Astrocyte of the cerebellum (primary cell): ENCODE results near the gene TUBG2.
"Not testable (repeated sequence)": the region's sequence is repeated elsewhere in the genome, so short reads cannot be mapped to it uniquely, and the experiment has no call there.

ENCODE experiments used
- DNase-seq: peaks from one replicate; pipeline ENCODE4 v3.0.0-alpha.2; 2011; ENCODE audit warnings: low read depth
- H3K4me3 ChIP-seq: 2 replicates; pipeline ENCODE4 v1.5.1; 2011; ENCODE audit warnings: mild to moderate bottlenecking, low read depth, low read length, moderate library complexity
- CTCF ChIP-seq: IDR thresholded peaks from 2 replicates; pipeline ENCODE4 v1.5.1; 2012; ENCODE audit warnings: low read length, low read depth, moderate library complexity, mild to moderate bottlenecking; ENCODE audit errors: missing control alignments
- in situ Hi-C: cut with HindIII; loops from 2 replicates; pipeline ENCODE4 v1.10.0; 2017; ENCODE audit warnings: low sequenced_read_pairs

Gene TUBG2

GRCh38 chr17:42659079-42659931, at the start of gene TUBG2:
TSS of gene TUBG2 (plus strand) at chr17:42659284. CDS start at chr17:42659504, 220 bp downstream.
- in situ Hi-C loops: no loop called here
- no peak for TF ChIP-seq CTCF
- DNase-seq: peak; percentile 73

GRCh38 chr17:42609814-42610801, 49.0 kb upstream of the TUBG2 start:
- H3K4me3 ChIP-seq: peak overlapping the region; percentile 83
- in situ Hi-C loops: loop anchor here (5.0 kb wide), 1 partner anchor 52 kb away; no protein-coding TSS in a partner anchor
- DNase-seq: not testable (repeated sequence)

More at GRCh38 chr17:42659079-42659931, at the start of gene TUBG2:
- peak within 1 kb of the TSS; percentile 67 for H3K4me3 ChIP-seq

- no peak overlapping the region for H3K4me3 ChIP-seq
- in situ Hi-C loops: no loop called here
- no peak for DNase-seq
- TF ChIP-seq CTCF: no peak
Measured at GRCh38 chr17:42612013-42612412, 47.1 kb upstream of the TUBG2 start.

- in situ Hi-C loops: no loop called here
- H3K4me3 ChIP-seq: no peak overlapping the region
- no peak for DNase-seq
- no peak for TF ChIP-seq CTCF
Measured at GRCh38 chr17:42613699-42614295, 45.3 kb upstream of the TUBG2 start.

GRCh38 chr17:42617956-42618431, 41.1 kb upstream of the TUBG2 start:
- in situ Hi-C loops: no loop called here
- TF ChIP-seq CTCF: no peak
- H3K4me3 ChIP-seq: no peak overlapping the region
- no peak for DNase-seq

- no peak for TF ChIP-seq CTCF
- in situ Hi-C loops: no loop called here
- no peak overlapping the region for H3K4me3 ChIP-seq
- peak; percentile 13 for DNase-seq
Measured at GRCh38 chr17:42618442-42619150, 40.5 kb upstream of the TUBG2 start.

- H3K4me3 ChIP-seq, DNase-seq, in situ Hi-C loops: not testable (repeated sequence)
Measured at GRCh38 chr17:42621987-42622386, 37.1 kb upstream of the TUBG2 start.
